PC-9 (cell line): ENCODE measurements around the gene SLAMF6. TPM values are rescaled to one million over a fixed set of nuclear protein-coding genes. Genes with fewer than 3 reads are reported as not detected.
"Not testable (repeated sequence)": the region's sequence is repeated elsewhere in the genome, so short reads cannot be mapped to it uniquely, and the experiment has no call there.

Experiments used
- BruUV-seq: library from RNA; stranded (reverse); fragments of 400-500 nt; replicated peaks from 2 replicates; lab custom pipeline; 2021; lab: Mats Ljungman, UMichigan
- CTCF ChIA-PET: fragments of 300-600 bp; sonication (Branson Sonifier 250); formaldehyde crosslinking; loops from one replicate; lab custom pipeline; 2022; ENCODE audit warnings: antibody characterized with exemption; lab: Charles Lee
- POLR2A ChIA-PET: fragments of 300-600 bp; sonication (Branson Sonifier 250); formaldehyde crosslinking; loops from one replicate; lab custom pipeline; 2022; ENCODE audit warnings: antibody characterized with exemption; ENCODE audit not compliant: unreplicated experiment; lab: Charles Lee
- DNase-seq, 2 experiments: peaks; one replicate each; pipeline versions ENCODE4 v3.0.0 to v3.0.0-alpha.2; 2015 to 2022; ENCODE audit warnings: mixed read lengths in 1 of 2
- H2AFZ ChIP-seq: fragments of 200-600 bp; sonication (generic); 2 replicates; pipeline ENCODE4 v1.8.1; 2017; ENCODE audit warnings: antibody characterized with exemption
- H3F3A ChIP-seq: fragments of 200-600 bp; sonication (generic); 2 replicates; pipeline ENCODE4 v1.8.1; 2017; ENCODE audit warnings: antibody characterized with exemption, mild to moderate bottlenecking, low read depth; ENCODE audit not compliant: insufficient read depth
- H3K27ac ChIP-seq: fragments of 200-600 bp; sonication (generic); 2 replicates; pipeline ENCODE4 v1.6.1; 2016; ENCODE audit warnings: mixed run types
- H3K27me3 ChIP-seq: fragments of 200-600 bp; sonication (generic); 2 replicates; pipeline ENCODE4 v1.6.1; 2016; ENCODE audit warnings: low read depth, mixed run types; ENCODE audit not compliant: insufficient read depth
- H3K36me3 ChIP-seq: fragments of 200-600 bp; sonication (generic); 2 replicates; pipeline ENCODE4 v1.6.1; 2016; ENCODE audit warnings: low read depth, mixed run types
- H3K4me1 ChIP-seq: fragments of 200-600 bp; sonication (generic); replicated peaks from 2 replicates; pipeline ENCODE4 v1.6.1; 2016; ENCODE audit warnings: mixed run types; ENCODE audit not compliant: insufficient read depth
- H3K4me2 ChIP-seq: fragments of 200-600 bp; sonication (generic); 2 replicates; pipeline ENCODE4 v1.6.1; 2017; ENCODE audit warnings: mixed run types
- H3K4me3 ChIP-seq: fragments of 200-600 bp; sonication (generic); 2 replicates; pipeline ENCODE4 v1.6.1; 2016; ENCODE audit warnings: mixed run types
- H3K79me2 ChIP-seq: fragments of 200-600 bp; sonication (generic); 2 replicates; pipeline ENCODE4 v1.6.1; 2017; ENCODE audit warnings: low read depth, mixed run types
- H3K9me2 ChIP-seq: fragments of 200-600 bp; sonication (generic); 2 replicates; pipeline ENCODE4 v1.8.1; 2017; ENCODE audit warnings: mild to moderate bottlenecking; ENCODE audit not compliant: insufficient read depth
- H3K9me3 ChIP-seq: fragments of 200-600 bp; sonication (generic); 2 replicates; pipeline ENCODE4 v1.8.1; 2016; ENCODE audit warnings: low read depth; ENCODE audit not compliant: insufficient read depth
- H4K20me1 ChIP-seq: fragments of 200-600 bp; sonication (generic); 2 replicates; pipeline ENCODE4 v1.8.1; 2017; ENCODE audit not compliant: insufficient read depth
- CTCF ChIP-seq: fragments of 200-600 bp; sonication (generic); conservative IDR thresholded peaks from 2 replicates; pipeline ENCODE4 v1.6.1; 2017; ENCODE audit warnings: mixed run types, antibody characterized with exemption, mild to moderate bottlenecking, moderate library complexity
- EZH2 ChIP-seq: fragments of 200-600 bp; sonication (generic); IDR thresholded peaks from 2 replicates; pipeline ENCODE4 v1.8.0; 2017; ENCODE audit warnings: antibody characterized with exemption, low read depth
- intact Hi-C: fragments of 100-400 bp; cut with micrococcal nuclease; formaldehyde crosslinking; loops from one replicate; pipeline ENCODE4 v1.10.0; 2022; ENCODE audit not compliant: unreplicated experiment
- total RNA-seq: library from RNA; stranded (reverse); gene quantifications from 2 replicates; pipeline ENCODE4 v1.2.3, GENCODE V29; 2021

The SLAMF6 gene
- total RNA-seq, 1 experiment from 2014 or later: not detected

- no peak overlapping the region for H3K4me3 ChIP-seq
- H3K36me3 ChIP-seq: no peaks in the 10 kb centered on the region
- no peaks in the 10 kb centered on the region for H3F3A ChIP-seq
- no peak for DNase-seq
- TF ChIP-seq CTCF: no peak
- TF ChIP-seq EZH2: no peak
- no peak overlapping the region for H2AFZ ChIP-seq
- no peaks in the 10 kb centered on the region for H3K9me2 ChIP-seq
- H3K4me2 ChIP-seq: no peak overlapping the region
- ChIA-PET CTCF (no interaction called here), POLR2A (no interaction called here)
- peaks cover 25% of the 10 kb centered on the region; the same call in 1 of the 2 replicates for H3K27me3 ChIP-seq
- no peaks in the 10 kb centered on the region for H3K79me2 ChIP-seq
- H3K4me1 ChIP-seq: no peaks in the 10 kb centered on the region
- no TSS peak for BruUV-seq
- intact Hi-C loops: no loop called here
- H4K20me1 ChIP-seq: no peaks in the 10 kb centered on the region
- no peaks in the 10 kb centered on the region for H3K9me3 ChIP-seq
- H3K27ac ChIP-seq: no peak overlapping the region
Measured at GRCh38 chr1:160481979-160482596, 41.0 kb downstream of the SLAMF6 start.

GRCh38 chr1:160480781-160481180, 42.3 kb downstream of the SLAMF6 start:
- H4K20me1 ChIP-seq, intact Hi-C loops, POLR2A ChIA-PET: not testable (repeated sequence)

GRCh38 chr1:160479091-160479490, 44.0 kb downstream of the SLAMF6 start:
- BruUV-seq, CTCF ChIA-PET, H3K27ac ChIP-seq, H3K79me2 ChIP-seq, H2AFZ ChIP-seq, H3K4me3 ChIP-seq, H3F3A ChIP-seq, H3K36me3 ChIP-seq, H4K20me1 ChIP-seq, intact Hi-C loops, H3K9me2 ChIP-seq, POLR2A ChIA-PET, H3K4me1 ChIP-seq, DNase-seq, H3K4me2 ChIP-seq, H3K9me3 ChIP-seq: not testable (repeated sequence)
- peaks cover 20% of the 10 kb centered on the region; the same call in 1 of the 2 replicates for H3K27me3 ChIP-seq

More at GRCh38 chr1:160480781-160481180, 42.3 kb downstream of the SLAMF6 start:
- H3K36me3 ChIP-seq, H3F3A ChIP-seq, H3K4me1 ChIP-seq, H3K27ac ChIP-seq, CTCF ChIA-PET, BruUV-seq, H3K4me2 ChIP-seq, DNase-seq, H3K9me3 ChIP-seq, H2AFZ ChIP-seq, H3K9me2 ChIP-seq, H3K79me2 ChIP-seq, H3K4me3 ChIP-seq: not testable (repeated sequence)
- peaks cover 17% of the 10 kb centered on the region; the same call in 1 of the 2 replicates for H3K27me3 ChIP-seq

GRCh38 chr1:160474392-160475242, 48.4 kb downstream of the SLAMF6 start:
- H3K79me2 ChIP-seq: no peaks in the 10 kb centered on the region
- no peaks in the 10 kb centered on the region for H3K36me3 ChIP-seq
- peaks cover 38% of the 10 kb centered on the region for H3K27me3 ChIP-seq
- H3F3A ChIP-seq: no peaks in the 10 kb centered on the region
- BruUV-seq: no TSS peak
- no peak overlapping the region for H3K4me2 ChIP-seq
- H3K27ac ChIP-seq: no peak overlapping the region
- ChIA-PET CTCF (no interaction called here), POLR2A (no interaction called here)
- TF ChIP-seq CTCF: no peak
- no peak for TF ChIP-seq EZH2
- DNase-seq: no peak
- H3K4me3 ChIP-seq: no peak overlapping the region
- no peaks in the 10 kb centered on the region for H3K9me3 ChIP-seq
- no peaks in the 10 kb centered on the region for H4K20me1 ChIP-seq
- H3K9me2 ChIP-seq: no peaks in the 10 kb centered on the region
- no peak overlapping the region for H2AFZ ChIP-seq
- intact Hi-C loops: no loop called here
- H3K4me1 ChIP-seq: no peaks in the 10 kb centered on the region
